ENCODE data around the gene ANAPC1.

DNA sequence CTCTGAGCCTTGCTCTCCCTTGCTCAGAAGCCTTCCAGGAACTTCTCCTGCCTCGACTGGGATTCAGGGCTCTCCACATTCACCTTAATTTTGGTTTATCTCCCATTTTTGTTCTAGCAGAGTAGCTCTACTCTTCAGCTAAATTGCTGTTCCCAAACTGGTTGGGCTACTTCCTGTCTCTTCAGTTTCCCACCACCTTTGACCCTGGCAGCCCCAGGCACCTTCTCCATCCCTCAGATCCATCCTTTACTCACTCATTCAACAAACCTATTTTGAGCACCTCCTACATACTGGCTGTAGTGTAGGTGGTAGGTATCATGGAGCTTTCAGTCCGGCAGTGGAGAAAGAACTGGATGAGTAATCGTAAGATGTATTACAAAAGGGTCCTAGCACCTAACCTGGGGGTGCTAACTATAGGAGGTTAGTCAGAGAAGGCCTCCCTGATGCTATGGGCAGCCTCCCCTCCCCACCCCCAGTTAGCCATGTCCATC is 40.7 kb upstream of the ANAPC1 start:
- TF ChIP-seq CTCF (conservative IDR thresholded peaks at IDR 0.05; ENCODE audit: low read depth in 2 of 2) (no peak), EZH2 (IDR thresholded peaks at IDR 0.05; ENCODE audit: low read depth, unreplicated experiment) (no peak), POLR2AphosphoS5 (IDR thresholded peaks at IDR 0.05; ENCODE audit: low read depth) (no peak), EZH2phosphoT487 (IDR thresholded peaks at IDR 0.05; ENCODE audit: unreplicated experiment) (no peak), REST (IDR thresholded peaks at IDR 0.05; ENCODE audit: unreplicated experiment) (no peak)
